ENCODE results near the gene GNPTAB.
"Not testable (repeated sequence)": the region's sequence is repeated elsewhere in the genome, so short reads cannot be mapped to it uniquely, and the experiment has no call there.

GNPTAB gene

DNA sequence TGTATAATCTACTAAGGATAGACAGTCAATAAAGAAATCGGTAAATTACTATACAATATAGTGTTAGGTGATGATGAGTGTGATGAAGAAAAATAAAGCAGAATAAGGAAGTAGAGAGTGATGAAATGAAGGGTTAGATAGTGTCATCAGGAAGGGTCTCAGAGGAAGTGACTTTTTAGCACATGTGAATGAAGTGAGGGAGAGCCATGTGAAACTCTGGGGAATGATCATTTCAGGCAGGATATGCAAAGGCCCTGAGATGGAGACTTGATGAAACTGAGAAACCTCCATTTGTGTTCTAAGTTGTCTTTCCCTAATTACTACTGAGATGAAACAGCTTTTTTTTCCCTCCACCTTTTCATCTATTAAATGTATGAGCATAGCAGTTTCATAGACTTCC lies 19.4 kb upstream of the GNPTAB start:
- peak; percentile 66 for DNase-seq

DNA sequence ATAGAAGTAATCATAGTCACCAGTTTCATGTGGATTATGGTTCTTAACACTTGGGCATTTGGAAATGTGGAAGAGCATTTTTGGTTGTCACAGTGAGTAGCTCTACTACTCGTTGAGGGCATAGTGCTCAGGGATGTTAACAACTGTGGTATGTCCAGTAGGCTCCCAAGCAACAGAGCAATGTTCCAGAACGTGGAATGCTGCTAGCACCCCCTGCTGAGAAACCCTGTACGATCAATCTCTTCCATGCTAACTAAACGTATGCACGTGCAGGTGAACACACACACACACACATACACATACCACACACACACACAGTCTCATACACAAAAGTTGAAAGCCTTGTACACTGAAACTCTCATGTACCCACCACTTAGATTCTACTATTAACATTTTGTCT lies 16.6 kb upstream of the GNPTAB start:
- DNase-seq: no peak

GRCh38 chr12:101845137-101845711 lies 14.5 kb upstream of the GNPTAB start:
- DNase-seq: no peak

DNA sequence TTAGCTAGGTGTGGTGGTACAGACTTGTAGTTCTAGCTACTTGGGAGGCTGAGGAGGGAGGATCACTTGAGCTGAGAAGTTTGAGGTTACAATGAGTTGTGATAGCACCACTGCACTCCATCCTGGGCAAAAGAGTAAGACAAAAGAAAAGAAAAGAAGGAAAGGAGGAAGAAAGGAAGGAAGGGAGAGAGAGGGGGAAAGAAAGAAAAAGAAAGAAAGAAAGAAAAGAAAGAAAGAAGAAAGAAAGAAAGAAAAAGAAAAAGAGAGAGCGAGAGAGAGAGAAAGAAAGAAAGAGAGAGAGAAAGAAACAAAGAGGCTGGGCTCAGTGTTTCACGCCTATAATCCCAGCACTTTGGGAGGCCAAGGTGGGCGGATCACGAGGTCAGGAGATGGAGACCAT lies 10.3 kb upstream of the GNPTAB start:
- no peak for DNase-seq

DNA sequence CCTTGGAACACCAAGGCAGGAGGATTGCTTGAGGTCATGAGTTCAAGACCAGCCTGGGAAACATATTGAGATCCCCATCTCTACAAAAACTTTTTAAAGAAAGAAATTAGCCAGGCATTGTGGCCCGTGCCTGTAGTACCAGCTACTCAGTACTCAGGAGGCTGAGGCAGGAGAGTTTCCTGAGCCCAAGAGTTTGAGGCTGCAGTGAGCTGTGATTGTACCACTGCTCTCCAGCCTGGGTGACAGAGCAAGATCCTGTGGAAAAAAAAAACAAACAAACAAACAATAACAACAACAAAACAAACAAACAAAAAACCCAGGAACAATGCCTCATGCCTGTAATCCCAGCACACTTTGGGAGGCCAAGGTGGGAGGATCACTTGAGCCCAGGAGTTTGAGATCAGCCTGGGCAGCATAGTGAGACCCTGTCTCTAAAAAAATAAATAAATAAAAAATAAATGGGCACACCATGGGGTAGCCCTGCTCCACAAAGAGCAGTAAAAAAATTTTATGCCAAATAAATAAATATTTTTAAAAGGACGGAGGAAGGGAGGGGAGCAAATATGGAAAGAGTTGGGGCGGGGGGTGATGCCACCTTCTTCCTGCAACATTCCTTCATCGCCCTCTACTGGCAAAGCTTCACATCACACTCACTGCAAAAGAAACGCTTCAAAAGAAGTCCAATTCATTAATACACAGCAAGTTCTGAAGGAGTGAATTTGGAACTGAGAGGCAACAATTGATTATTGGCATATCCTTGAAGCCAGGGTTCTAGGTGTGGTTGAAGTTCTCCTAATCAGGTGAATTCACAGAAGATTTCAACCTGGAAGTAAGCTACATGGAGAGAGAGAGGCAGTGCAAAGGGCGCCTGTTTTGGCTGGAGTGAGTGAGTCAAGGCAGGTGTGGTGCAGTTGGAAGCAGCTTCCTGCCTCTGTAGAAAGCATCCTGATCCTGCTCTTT lies 8.8 kb upstream of the GNPTAB start:
- peak; percentile 24 for DNase-seq

- no peak for DNase-seq
These were observed 8.0 kb upstream of the GNPTAB start for GRCh38 chr12:101838628-101839323.

DNA sequence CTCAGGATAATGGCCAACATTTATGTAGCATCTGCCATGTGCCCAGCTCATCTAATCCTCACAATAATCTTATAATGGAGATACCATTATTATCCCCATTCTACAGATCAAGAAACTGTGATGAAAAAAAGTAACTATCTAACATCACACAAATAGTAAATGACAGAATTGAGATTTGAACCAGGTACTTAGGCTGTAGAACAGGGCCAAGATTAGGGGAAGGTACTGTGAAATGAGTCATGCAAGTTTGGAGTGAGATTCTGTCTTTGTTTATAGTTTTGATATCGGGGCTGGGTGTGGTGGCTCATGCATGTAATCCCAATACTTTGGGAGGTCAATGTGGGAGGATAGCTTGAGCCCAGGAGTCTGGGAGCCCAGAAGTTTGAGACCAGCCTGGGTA lies 1.3 kb upstream of the GNPTAB start:
- no peak for DNase-seq

DNA sequence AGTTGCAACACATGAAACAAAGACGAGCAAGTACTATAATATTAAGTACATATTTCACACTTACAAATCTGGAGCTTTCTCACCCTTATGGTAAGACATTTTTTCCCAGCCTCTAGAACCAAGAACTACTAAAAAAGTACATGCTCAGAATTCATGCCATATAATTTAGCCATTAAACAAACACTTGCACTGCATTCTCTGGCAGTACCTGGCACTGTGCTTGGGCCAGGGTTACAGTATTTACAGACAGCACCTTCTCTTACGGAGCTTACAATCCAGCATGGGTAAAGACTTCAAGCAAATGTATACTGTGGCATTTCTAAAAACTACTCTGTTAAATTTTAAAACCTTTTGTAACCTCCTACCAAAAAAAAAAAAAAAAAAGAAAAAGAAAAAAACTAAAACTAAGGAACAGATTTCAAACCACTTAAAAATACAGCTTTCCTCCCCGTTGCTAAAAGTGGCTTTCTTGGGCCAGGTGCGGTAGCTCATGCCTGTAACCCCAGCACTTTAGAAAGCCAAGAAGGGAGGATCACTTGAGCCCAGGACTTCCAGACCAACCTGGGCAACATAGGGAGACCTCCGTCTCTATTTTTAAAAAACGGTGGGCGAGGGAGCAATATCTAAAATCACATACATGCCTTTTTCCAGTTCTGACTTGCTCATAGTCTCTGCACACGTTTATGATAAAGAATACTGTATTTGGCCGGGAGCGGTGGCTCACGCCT lies 956 bp downstream of the GNPTAB start:
- no peak for DNase-seq

DNA sequence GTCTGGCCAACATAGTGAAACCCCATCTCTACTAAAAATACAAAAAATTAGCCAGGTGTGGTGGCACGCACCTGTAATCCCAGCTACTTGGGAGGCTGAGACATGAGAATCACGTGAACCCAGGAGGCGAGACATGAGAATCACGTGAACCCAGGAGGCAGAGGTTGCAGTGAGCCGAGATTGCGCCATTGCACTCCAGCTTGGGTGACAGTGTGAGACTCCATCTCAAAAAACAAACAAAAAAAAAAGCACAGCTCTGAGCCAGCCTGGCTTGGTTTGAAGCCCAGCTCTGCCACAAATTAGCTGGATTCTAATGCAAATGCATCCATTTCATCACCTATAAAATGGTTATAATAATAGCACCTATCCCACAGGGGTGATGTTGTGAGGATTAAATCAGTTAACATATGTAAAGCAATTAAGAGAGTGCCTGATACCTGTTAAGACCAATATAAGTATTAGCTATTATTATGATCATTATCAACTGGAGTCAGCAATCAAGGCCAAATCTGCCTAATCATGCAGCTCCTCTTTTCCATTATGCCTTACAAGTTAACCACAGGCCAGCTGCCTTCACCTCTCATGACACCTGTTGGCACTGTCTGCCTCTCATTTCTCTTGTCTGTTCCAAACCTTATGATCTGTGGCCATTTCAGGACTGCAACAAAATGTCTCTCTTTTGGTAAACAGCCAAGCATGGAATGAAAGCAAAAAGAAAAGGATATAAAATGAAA lies 2.1 kb downstream of the GNPTAB start:
- DNase-seq: no peak

DNA sequence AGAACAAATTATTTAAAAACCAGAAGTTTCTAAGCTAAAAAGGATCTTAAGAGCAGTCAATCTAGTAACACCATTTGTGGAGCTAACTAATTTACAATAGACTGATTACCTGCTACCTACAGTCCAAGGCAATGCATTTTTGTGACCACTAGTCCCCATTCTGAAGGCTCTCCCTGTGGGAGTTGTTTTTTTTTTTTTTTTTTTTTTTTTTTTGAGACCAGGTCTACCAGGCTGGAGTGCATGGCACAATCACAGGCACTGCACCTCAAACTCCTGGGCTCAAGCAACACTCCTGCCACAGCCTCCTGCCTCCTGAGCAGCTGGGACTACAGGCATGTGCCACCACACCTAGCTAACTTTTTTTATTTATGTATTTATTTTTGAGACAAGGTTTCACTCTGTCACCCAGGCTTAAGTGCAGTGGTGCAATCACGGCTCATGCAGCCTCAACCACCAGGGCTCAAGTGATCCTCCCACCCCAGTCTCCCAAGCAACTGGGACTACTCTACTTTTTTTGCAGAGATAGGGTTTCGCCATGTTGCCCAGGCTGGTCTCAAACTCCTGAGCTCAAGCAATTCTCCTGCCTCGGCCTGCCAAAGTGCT lies 3.9 kb downstream of the GNPTAB start:
- DNase-seq: peak; percentile 50

DNA sequence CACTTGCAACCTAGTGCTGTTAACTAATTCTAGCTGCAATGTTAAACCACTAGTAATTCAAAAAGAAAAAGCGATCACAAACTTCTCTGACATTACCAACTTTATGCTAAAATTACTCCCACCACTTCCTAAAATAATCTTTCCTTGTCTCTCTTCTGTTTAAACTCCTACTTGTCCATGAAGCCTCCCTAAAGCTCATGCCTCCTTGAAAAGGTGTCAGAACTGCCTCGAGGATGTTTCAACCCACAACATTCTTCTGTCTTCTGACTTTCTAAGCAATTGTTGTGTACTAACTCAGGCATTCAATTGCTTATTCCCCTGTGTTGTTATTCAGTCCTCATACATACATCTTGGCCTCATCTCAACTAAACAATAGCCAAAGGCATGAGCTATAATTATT lies 5.9 kb downstream of the GNPTAB start:
- DNase-seq: no peak

DNA sequence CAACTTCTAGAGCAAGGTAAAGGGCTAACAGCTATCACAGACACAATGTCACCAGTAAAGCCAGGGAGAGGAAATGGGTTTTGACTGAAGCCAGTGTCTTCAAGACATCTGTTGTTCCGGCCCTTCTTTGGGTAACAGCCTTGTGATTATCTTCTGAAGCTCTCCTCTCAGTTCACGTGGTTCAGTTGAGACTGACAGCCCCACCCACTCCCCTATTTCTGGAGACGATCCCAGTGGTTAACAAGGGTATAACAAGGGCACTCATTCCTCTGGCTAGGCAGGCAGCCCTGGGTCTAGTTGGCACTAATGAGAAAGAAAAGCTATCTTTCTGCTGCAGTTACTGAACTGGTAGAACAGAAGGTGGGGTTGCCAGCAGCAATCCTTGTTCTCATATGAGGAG lies 6.9 kb downstream of the GNPTAB start:
- DNase-seq: peak; percentile 28

DNA sequence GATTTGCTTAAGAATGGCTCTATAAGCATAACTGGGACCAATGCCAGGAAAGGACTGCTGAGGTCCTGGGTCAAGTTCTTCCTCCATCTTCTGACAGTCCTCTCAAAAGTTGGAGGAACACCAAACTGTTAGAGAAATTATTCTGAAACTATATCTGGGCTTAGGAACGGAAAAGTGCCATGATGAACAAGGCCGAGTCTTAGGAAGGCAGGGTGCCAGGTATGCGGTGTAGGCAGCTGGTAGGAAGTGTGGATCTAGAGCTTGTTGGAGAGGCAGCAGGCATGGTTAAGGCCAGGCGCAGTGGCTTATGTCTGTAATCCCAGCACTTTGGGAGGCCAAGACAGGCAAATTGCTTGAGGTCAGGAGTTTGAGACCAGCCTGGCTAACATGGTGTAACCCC lies 7.7 kb downstream of the GNPTAB start:
- no peak for DNase-seq

GRCh38 chr12:101819467-101819866 lies 11.3 kb downstream of the GNPTAB start:
- DNase-seq: no peak

DNA sequence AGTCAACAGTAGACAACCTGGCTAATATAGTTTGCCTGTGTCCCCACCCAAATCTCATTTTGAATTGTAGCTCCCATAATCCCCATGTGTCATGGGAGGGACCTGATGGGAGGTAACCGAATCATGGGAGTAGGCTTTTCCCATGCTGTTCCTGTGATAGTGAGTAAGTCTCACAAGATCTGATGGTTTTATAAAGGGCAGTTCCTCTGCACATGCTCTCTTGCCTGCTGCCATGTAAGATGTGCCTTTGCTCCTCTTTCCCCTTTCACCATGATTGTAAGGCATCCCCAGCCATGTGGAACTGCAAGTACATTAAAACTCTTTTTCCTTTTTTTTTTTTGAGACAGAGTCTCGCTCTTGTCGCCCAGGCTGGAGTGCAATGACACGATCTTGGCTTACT lies 12.1 kb downstream of the GNPTAB start:
- DNase-seq: not testable (repeated sequence)

- DNase-seq: no peak
These were observed 17.6 kb downstream of the GNPTAB start for GRCh38 chr12:101813117-101813516.

DNA sequence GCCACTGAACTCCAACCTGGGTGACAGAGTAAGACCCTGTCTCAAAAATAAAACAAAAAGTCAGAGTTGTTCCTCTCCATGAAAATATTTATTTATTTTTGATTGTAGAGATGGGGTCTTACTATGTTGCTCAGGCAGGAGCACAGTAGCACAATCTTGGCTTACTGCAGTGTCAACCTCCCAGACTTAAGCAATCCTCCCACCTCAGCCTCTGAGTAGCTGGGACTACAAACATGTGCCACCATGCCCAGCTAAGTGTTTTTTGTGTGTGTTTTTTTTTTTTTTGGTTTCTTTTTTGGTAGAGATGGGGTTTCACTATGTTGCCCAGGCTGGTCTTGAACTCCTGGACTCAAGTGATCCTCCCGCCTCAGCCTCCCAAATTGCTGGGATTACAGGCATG lies 18.0 kb downstream of the GNPTAB start:
- DNase-seq: not testable (repeated sequence)

DNA sequence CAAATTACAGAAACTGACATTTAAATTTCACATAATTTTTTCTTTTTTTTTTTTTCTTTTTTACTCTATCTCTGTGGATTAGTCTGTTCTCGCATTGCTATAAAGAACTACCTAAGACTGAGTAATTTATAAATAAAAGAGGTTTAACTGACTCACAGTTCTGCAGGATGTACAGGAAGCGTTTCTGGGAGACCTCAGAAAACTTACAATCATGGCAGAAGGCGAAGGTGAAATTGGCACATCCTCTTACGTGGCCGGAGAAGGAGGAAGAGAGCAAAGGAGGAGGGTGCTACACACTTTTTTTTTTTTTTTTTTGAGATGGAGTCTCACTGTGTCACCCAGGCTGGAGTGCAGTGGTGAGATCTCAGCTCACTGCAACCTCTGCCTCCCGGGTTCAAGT lies 19.4 kb downstream of the GNPTAB start:
- DNase-seq: not testable (repeated sequence)

- DNase-seq: no peak
These were observed 21.6 kb downstream of the GNPTAB start for GRCh38 chr12:101809208-101809607.

DNA sequence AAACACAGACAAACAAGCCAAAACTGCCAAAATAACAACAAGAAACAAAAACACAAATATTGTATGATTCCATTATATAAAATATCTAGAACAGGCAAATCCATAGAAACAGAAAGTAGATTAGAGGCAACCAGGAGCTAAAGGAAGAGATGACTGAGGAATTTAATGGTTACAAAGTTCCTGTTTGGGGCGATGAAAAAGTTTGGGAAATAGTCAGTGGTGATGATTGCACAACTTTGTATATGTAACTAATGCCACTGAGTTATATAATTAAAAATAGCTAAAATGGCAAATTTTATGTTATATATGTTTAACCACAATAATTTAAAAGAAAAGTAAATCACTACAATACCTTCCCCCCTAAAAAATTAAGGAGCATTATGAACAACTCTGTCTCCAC lies 24.5 kb downstream of the GNPTAB start:
- no peak for DNase-seq

GRCh38 chr12:101804409-101804808 lies 26.4 kb downstream of the GNPTAB start:
- DNase-seq: no peak

- no peak for DNase-seq
These were observed 26.8 kb downstream of the GNPTAB start for GRCh38 chr12:101803978-101804377.
